B cell (primary cell): ENCODE results near the gene OR2AT4.

Experiments
- EZH2 ChIP-seq: IDR thresholded peaks from 2 replicates; pipeline ENCODE4 v1.6.1; 2012; ENCODE audit warnings: borderline replicate concordance, low read depth, mild to moderate bottlenecking, moderate library complexity, low read length; ENCODE audit not compliant: insufficient read depth, poor library complexity, severe bottlenecking
- TF ChIP-seq, protein P1 (sequence below): fragments of 200-600 bp; IDR thresholded peaks from one replicate; pipeline ENCODE4 v1.8.0; 2022; ENCODE audit warnings: antibody characterized with exemption, mild to moderate bottlenecking

- TF ChIP-seq, protein P1, sequence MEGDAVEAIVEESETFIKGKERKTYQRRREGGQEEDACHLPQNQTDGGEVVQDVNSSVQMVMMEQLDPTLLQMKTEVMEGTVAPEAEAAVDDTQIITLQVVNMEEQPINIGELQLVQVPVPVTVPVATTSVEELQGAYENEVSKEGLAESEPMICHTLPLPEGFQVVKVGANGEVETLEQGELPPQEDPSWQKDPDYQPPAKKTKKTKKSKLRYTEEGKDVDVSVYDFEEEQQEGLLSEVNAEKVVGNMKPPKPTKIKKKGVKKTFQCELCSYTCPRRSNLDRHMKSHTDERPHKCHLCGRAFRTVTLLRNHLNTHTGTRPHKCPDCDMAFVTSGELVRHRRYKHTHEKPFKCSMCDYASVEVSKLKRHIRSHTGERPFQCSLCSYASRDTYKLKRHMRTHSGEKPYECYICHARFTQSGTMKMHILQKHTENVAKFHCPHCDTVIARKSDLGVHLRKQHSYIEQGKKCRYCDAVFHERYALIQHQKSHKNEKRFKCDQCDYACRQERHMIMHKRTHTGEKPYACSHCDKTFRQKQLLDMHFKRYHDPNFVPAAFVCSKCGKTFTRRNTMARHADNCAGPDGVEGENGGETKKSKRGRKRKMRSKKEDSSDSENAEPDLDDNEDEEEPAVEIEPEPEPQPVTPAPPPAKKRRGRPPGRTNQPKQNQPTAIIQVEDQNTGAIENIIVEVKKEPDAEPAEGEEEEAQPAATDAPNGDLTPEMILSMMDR, result peak; percentile 96
- no peak for TF ChIP-seq EZH2
These were observed 43.8 kb upstream of the OR2AT4 start for GRCh38 chr11:75140269-75141138.
